Measurements from ENCODE around the gene PRR22.
A peak's percentile ranks its signal among the peaks of the same experiment; 100 is the strongest.

The PRR22 gene

DNA sequence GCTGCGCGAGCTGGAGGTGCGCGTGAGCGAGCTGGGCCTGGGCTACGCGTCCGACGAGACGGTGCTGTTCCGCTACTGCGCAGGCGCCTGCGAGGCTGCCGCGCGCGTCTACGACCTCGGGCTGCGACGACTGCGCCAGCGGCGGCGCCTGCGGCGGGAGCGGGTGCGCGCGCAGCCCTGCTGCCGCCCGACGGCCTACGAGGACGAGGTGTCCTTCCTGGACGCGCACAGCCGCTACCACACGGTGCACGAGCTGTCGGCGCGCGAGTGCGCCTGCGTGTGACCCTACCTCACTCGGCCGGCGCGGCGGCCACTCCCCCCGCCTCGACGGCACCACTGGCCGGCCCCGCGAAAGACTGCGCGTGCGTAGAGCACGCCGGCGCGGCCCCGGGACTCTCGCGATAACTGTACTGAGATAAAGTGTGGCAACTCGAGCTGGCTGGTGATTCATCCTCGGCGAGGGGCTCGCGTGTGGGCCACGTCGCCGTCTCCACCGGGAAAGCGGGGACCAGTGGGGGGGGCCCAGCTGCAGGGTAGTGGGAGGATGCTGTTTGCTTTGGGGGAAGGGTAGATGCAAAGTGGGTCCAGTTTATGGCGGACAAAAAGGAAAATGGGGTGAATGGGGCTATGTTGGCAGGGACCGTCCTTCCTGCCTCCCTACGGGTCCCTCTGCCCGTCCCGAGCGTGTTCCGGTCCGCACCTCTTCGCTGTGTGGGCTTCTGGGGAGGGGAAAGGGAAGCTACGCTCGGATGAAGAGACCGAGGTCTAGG is 43.5 kb upstream of the PRR22 start:
- peak; percentile 70 for DNase-seq (ENCODE audit: low read depth)
- TF ChIP-seq, protein P1, sequence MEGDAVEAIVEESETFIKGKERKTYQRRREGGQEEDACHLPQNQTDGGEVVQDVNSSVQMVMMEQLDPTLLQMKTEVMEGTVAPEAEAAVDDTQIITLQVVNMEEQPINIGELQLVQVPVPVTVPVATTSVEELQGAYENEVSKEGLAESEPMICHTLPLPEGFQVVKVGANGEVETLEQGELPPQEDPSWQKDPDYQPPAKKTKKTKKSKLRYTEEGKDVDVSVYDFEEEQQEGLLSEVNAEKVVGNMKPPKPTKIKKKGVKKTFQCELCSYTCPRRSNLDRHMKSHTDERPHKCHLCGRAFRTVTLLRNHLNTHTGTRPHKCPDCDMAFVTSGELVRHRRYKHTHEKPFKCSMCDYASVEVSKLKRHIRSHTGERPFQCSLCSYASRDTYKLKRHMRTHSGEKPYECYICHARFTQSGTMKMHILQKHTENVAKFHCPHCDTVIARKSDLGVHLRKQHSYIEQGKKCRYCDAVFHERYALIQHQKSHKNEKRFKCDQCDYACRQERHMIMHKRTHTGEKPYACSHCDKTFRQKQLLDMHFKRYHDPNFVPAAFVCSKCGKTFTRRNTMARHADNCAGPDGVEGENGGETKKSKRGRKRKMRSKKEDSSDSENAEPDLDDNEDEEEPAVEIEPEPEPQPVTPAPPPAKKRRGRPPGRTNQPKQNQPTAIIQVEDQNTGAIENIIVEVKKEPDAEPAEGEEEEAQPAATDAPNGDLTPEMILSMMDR (IDR thresholded peaks at IDR 0.05; ENCODE audit: low read depth, low read length, missing control alignments) = no peak
- in situ Hi-C loops (cut with HindIII; ENCODE audit: low sequenced_read_pairs) = no loop called here
- peak overlapping the region; percentile 52 for H3K4me3 ChIP-seq (ENCODE audit: low read depth, low read length)

DNA sequence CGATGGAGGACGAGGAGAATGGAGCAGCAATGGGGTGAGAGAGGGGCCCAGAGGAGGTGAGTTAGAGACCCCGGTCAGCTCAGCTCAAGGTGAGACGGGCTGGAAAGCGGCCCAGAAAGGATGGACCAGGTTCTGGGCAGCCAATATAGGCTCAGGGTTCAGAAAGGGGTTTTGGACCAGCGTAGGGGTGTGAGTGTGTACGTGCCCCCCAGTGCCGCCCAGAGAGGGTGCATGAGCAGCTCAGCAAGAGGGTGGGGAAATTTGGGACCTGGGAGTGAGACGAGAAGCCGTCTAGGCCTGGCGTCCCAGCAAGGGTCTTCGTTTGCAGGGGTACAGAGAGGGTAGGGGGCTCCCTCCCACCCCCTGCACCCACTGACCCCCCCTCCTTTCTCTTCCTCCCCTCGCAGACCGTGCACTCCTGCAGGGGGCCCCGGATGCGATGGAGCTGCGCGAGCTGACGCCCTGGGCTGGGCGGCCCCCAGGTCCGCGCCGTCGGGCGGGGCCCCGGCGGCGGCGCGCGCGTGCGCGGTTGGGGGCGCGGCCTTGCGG is 42.9 kb upstream of the PRR22 start:
- no peak for DNase-seq (ENCODE audit: low read depth)
- TF ChIP-seq, protein P1 (IDR thresholded peaks at IDR 0.05; ENCODE audit: low read depth, low read length, missing control alignments) = no peak
- H3K4me3 ChIP-seq (ENCODE audit: low read depth, low read length) = peak overlapping the region; percentile 52
- in situ Hi-C loops (cut with HindIII; ENCODE audit: low sequenced_read_pairs) = no loop called here

DNA sequence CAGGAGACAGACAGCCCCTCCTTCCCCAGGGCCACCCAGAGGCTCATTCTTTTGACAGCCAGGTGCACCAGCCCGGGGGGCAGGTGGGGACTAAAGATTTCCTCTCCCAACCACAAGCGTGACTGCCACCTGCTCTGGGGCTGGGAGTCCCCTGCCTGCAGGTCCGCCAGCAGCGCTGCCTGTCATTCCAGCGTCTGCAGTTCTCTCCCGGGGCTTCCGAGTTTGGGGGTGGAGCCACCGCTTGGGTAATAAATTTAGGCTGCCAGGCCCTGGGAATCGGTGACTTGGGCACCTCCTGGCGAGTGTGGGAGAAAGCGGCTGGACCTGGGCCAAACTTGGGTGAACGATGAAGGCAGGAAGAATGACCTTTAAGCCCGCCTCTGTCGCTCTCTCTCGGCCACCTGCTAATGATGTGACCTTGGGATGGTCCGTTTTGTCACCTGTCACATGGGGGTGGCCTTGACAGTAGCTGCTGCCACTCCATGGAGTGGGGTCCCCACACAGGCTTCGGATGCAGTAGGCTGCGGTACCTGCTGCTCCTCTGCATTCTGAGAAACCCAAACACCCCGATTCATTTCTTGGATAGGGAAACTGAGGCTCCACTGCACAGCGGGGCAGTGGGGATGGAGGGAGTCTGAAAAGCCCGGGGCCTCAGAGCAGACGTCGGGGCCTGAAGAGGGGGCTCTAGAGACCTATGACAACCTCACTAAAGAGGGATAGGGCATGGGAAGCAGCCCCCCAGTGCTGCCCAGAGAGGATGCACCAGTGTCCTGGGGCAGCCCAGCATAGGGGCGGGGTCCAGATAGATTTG is 42.2 kb upstream of the PRR22 start:
- in situ Hi-C loops (cut with HindIII; ENCODE audit: low sequenced_read_pairs) = no loop called here
- H3K4me3 ChIP-seq (ENCODE audit: low read depth, low read length) = no peak overlapping the region
- DNase-seq (ENCODE audit: low read depth) = no peak

GRCh38 chr19:5825178-5825577 is 40.6 kb upstream of the PRR22 start:
- in situ Hi-C loops (cut with HindIII; ENCODE audit: low sequenced_read_pairs) = no loop called here
- TF ChIP-seq, protein P1 (IDR thresholded peaks at IDR 0.05; ENCODE audit: low read depth, low read length, missing control alignments) = no peak
- DNase-seq (ENCODE audit: low read depth) = no peak
- no peak overlapping the region for H3K4me3 ChIP-seq (ENCODE audit: low read depth, low read length)

More for the DNA sequence above, 42.2 kb upstream of the PRR22 start:
- TF ChIP-seq, protein P1 (IDR thresholded peaks at IDR 0.05; ENCODE audit: low read depth, low read length, missing control alignments) = peak; percentile 7

GRCh38 chr19:5824751-5825150 is 40.2 kb upstream of the PRR22 start:
- in situ Hi-C loops (cut with HindIII; ENCODE audit: low sequenced_read_pairs) = no loop called here
- no peak overlapping the region for H3K4me3 ChIP-seq (ENCODE audit: low read depth, low read length)
- no peak for DNase-seq (ENCODE audit: low read depth)
- TF ChIP-seq, protein P1 (IDR thresholded peaks at IDR 0.05; ENCODE audit: low read depth, low read length, missing control alignments) = no peak

DNA sequence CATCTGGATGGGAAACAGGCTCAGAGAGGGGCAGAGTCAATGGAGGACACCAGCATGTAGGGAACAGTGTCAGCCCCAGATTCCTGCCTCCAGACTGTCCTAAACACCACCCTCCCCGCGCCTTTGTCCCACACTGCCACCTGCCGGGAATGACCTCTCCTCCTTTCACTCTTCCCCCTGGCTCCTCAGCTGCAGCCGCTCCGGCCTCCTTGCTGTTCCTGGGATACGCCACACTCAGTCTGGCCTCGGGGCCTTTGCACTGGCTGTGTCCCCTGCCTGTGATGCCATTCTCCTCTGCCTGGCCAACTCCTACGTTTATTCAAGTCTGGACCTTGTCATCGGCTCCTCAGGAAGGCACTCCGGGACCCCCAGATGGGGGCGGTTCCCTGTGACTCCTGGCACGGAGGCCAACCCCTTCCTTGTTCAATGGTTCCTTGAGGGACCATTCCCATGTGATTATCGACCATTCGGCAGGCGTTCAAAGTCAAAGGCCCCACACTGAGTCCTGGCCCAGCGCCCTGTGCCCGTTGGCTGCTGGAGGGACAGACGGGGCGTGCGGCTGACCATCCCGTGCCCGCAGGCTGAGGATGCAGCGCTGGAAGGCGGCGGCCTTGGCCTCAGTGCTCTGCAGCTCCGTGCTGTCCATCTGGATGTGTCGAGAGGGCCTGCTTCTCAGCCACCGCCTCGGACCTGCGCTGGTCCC is 39.2 kb upstream of the PRR22 start:
- H3K4me3 ChIP-seq (ENCODE audit: low read depth, low read length) = no peak overlapping the region
- no peak for DNase-seq (ENCODE audit: low read depth)
- TF ChIP-seq, protein P1 (IDR thresholded peaks at IDR 0.05; ENCODE audit: low read depth, low read length, missing control alignments) = no peak
- in situ Hi-C loops (cut with HindIII; ENCODE audit: low sequenced_read_pairs) = no loop called here
